SK-N-SH treated with all-trans-retinoic acid at 6 μM for 48 hours (cell line): ENCODE results near the gene PLEKHG3.

Experiments
- CREB5 ChIP-seq: fragments of 250-450 bp; sonication (Bioruptor Pico); IDR thresholded peaks from 2 replicates; pipeline ENCODE4 v1.5.1; 2020; ENCODE audit warnings: low read depth, mild to moderate bottlenecking, moderate library complexity
- POU6F1 ChIP-seq: fragments of 250-450 bp; sonication (Bioruptor Pico); IDR thresholded peaks from 2 replicates; pipeline ENCODE4 v1.8.0; 2021; ENCODE audit warnings: low read depth, mild to moderate bottlenecking, moderate library complexity, borderline replicate concordance
- PPARA ChIP-seq: fragments of 250-450 bp; sonication (Bioruptor Pico); IDR thresholded peaks from 2 replicates; pipeline ENCODE4 v1.5.0; 2020; ENCODE audit warnings: mild to moderate bottlenecking, borderline replicate concordance

GRCh38 chr14:64754685-64755084 is 50.5 kb downstream of the PLEKHG3 start:
- TF ChIP-seq PPARA (CRISPR knock-in tag) (no peak), CREB5 (no peak), POU6F1 (CRISPR knock-in tag) (no peak)
